GM18519 (cell line): Measurements from ENCODE around the gene MAPK8IP1.

Experiments
- ATAC-seq: cut with Tn5 transposase; IDR thresholded peaks from one replicate; pipeline ENCODE4 v1.9.1; 2021; ENCODE audit warnings: mild to moderate bottlenecking, moderate library complexity; ENCODE audit not compliant: unreplicated experiment, low FRiP score

Gene MAPK8IP1

DNA sequence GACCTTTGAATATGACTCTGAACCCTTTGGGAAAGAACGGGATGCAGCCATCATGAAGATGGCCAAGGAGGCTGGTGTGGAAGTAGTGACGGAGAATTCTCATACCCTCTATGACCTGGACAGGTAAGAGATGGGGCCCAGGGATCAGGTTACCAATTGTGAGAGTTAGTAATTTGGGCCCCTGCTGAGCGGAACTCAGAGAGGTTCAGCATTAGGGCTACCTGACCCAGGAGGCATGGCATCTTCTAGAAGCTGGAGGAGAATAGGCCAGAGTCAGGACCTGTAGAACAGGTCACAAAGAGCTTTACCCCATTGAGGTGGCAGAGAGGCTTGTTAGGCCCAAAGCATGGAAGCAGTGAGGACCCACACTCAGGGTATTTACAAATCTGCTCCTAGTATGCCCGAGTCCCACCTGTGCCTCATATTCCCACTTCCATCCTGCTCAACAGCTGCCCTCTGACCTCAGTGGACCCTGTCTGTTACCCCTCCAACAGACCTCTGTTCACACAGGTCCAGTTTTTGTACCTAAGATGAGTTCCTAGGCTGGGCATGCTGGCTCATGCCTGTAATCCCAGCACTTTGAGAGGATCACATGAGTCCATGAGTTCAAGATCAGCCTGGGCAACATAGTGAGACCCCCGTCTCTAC is 26.6 kb upstream of the MAPK8IP1 start:
- ATAC-seq = no peak

DNA sequence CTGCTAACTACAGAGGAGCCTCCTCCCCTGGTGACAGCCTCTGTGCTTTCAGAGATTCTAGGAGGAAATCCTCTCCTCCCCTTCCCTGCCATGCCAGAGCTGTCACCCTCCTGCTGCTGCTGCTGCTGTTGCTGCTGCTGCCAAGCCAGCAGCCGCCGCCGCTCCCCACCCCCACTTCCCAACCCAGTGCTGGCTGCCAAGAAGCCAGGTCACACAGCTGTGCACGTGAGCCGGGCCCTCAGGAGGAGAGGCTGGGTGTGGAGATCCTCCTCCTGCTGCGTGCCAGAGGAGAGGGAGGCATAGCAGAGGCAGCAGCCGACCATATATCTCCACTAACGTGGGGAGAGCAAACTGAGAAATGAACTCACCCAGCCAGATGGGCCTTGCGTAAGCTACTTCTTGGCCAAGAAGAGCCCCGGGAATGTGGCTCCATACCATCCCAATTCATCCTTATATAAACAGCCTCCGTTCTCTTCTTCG is 25.8 kb upstream of the MAPK8IP1 start:
- ATAC-seq = no peak

DNA sequence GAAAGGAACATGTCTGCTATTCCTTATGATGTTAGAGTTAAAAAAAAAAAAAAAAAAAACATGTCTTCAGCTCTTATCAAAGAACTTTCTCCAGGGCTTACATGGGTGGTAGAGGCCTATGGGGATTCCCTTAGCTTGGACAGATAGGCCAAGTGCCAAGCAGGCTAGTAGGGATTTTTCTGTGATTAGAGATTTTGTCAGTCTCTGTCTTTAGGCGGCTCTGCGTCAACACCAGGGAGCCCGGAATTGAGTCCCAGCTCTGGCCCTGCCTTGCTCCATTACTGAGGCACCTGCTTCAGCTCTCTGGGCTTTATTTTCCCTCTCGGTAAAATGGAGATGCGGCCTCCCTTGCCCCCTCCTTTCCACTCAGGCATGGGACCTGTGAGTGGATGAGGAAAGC is 25.1 kb upstream of the MAPK8IP1 start:
- ATAC-seq = no peak

DNA sequence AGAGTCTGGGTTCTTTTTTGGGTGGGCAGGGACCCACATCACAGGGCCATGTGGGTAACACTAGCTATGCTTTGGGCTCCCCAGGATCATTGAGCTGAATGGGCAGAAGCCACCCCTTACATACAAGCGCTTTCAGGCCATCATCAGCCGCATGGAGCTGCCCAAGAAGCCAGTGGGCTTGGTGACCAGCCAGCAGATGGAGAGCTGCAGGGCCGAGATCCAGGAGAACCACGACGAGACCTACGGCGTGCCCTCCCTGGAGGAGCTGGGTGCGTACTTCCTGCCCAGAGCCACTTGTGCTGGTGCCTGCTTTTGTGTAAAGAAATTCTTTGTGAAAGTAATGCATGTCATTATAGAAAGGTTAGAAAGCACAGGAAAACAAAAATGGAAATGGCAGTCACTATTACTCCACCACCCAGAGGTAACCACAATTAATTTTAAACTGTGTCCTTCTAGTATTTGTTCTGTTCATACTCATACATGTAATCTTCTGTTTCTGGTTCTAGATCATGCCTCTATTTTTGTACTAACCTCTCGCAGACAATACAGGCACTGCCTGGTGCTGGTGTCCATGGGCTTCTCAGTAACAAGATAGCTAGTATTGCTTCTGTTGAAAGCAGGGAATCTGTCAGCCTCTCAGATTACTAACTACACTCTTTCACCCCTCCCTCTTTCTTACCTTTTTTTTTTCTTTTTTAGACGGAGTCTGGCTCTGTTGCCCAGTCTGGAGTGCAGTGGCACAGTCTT is 24.5 kb upstream of the MAPK8IP1 start:
- no peak for ATAC-seq

DNA sequence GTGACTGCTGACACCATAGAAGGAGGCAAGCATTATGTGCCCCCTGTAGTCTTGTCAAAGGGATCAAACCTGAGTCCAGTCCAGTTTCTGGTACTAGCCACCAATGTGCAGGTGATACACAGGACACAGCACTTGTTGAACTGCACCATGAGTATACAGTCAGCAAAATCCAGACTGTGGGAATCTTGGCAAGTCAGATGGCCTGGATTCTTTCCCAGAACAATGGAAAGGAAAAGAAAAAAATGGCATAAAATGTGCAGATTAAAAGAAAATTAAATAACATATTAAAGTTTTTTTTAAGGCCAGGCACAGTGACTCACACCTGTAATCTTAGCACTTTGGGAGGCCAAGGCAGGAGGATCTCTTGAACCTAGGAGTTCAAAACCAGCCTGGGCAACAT is 21.4 kb upstream of the MAPK8IP1 start:
- ATAC-seq = no peak

DNA sequence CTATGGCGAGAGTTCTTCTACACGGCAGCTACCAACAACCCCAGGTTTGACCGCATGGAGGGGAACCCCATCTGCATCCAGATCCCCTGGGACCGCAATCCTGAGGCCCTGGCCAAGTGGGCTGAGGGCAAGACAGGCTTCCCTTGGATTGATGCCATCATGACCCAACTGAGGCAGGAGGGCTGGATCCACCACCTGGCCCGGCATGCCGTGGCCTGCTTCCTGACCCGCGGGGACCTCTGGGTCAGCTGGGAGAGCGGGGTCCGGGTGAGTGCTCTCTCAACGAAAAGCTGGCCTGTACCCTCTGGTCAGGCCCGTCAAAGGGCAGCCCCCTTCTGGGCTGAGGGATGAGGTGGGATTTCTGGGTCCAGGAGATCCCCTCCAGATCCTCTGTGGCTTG is 15.9 kb upstream of the MAPK8IP1 start:
- no peak for ATAC-seq

DNA sequence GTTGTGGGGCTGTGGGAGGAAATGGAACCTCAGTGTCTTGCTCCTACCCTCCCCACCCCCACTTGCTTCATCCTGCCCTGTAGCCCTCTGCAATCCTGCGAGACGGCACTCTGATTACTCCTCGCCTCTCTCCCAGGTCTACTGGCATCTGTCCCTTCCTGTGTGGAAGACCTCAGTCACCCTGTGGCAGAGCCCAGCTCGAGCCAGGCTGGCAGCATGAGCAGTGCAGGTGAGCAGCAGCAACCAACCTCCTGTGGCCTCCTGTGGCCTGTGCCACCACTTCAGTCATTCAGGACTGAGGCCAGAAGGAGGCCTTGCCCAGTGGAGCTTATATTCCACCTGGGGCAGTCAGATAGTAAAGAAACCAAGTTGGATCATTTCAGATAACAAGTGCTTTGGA is 14.7 kb upstream of the MAPK8IP1 start:
- ATAC-seq = no peak

DNA sequence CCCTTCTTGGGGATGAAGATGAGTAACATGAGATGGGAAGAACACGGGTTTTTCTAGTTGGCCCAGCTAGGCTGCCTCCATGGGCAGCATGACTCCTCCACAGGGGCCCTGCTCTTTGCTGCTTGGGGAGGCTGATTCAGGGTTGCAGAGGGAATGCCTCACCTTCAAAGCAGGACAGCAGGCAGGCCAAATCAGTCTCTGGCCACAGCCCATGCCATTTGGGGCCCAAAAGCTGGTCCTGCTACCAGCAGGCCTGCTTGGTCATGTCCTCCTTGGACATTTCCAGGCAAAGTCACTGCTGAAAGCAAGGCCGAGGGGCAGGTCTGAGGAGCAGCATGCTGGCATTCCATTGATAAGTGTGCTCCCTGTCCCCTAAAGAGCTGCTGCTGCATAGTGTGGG is 13.8 kb upstream of the MAPK8IP1 start:
- no peak for ATAC-seq

DNA sequence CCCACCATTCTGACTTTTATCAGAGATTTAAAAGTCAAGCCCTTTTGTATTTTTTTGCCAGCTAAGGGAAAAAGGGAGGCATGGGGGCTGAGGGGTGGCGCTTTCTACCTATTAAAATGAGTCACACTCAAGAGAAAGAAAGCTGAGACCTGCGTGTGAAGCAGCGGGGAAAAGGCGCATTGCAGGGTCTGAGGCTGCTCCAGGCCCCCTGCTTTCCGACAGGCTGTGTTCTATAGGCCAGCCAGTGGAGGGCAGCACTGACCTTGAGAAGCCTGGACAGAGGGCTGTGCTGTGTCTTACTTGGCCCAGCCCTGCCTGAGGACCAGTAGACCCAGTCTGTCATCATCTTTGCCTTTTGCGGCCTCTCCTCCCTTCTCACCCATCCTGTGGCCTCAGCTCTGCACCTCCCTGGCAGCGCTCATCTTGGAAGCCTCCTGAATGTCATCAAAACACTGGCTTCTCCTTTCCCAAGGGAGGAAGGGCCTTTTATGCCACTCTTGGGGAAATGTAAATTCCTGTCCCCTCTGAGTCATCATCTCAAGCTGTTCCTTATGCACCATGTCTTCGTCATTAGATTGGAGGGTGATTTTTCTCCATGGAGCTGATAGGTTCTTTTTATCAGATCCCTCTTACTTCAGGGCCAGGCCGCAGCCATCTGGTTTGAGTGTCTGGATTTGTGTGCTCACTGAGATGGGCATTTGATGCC is 12.6 kb upstream of the MAPK8IP1 start:
- ATAC-seq = no peak

DNA sequence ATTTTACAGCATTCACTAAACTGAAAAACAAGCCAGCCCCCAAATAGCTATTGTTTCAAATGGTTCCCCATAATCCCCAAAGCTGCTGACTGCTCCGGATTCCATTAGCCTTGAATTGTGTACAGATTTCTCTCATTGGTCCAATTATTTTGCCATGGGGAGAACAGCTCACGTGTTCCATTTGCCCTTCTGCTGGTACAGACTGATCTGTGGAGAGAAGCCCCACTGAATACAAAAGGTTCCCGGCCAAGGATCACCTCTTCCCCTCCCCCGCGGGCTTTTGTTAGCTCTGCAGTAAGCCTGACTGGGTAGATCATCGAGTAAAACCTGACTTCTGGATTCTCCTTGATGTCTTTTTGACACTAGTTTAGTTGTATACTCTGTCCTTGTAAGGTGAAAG is 9.1 kb upstream of the MAPK8IP1 start:
- no peak for ATAC-seq

DNA sequence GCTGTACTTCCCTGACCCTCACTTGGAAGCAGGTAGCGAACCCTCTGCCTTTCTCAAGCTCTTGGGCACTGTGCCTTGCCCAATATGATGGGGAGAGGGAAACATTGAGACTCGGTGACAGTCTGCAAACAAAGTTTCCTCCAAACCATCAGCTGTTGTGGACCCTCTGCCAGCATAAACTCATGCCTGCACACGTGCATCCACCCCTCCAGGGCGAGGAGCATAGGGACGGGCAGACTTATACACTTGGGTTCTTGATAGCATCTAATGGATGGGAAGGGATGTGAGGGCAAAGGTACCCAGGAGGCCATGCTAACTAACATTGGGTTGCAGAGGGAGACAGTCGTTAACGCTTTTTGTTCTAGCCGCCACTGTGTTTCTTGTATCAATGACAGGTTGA is 8.2 kb upstream of the MAPK8IP1 start:
- no peak for ATAC-seq

DNA sequence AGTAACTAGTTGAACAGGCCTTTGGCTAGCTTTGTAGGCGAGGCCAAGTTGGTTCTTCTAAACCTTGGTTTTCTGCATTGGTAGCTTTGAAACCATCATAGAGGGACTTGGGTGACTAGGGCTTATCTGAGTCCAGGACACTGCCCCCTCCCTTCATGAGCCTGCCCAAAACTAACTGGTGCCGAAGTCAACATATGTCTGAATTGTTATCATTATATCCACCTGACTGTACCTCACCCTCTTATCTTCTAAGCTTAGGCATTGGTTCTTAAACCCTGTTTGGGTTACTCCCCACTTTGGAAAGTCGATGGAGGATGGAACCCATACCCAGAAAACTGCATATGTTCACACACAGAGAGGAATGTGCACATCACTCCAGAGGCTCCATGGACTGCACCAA is 7.6 kb upstream of the MAPK8IP1 start:
- no peak for ATAC-seq

DNA sequence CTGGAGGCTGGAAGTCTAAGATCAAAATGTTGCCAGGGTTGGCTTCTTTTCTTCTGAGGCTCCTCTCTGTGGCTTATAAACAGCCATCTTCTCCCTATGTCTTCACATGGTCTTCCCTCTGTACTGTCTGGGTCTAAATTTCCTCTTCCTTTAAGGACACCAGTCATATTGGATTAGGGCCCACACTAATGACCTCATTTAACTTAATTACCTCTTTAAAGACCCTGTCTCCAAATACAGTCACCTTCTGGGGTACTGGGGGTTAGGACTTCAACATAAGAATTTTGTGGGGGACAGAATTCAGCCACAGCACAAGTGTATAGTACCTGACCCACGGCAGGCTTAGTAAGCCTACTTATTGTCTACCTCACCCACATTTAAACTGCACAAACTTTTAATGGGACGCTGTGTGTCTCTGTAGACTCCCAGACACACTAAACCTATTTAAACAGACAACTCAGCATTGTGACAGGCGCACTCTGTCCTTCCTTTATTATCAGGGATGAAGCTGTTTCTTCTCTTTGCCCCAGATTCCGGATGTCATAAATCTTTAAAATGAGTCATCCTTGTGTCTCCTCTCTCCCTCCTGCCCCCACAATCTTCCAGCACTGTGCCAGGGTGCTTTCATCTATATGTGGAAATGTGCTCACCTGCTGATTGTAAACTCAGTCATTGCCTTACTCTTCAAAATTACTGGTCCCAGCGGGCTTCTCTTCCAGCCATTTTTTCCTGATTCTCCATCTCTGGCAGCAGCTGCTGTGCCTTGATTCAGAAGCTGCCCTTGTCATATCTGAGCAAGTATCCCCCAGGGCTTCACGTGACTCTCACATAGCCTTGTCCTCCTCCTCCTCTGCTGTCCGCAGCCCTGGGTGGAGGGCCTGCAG is 5.4 kb upstream of the MAPK8IP1 start:
- no peak for ATAC-seq

DNA sequence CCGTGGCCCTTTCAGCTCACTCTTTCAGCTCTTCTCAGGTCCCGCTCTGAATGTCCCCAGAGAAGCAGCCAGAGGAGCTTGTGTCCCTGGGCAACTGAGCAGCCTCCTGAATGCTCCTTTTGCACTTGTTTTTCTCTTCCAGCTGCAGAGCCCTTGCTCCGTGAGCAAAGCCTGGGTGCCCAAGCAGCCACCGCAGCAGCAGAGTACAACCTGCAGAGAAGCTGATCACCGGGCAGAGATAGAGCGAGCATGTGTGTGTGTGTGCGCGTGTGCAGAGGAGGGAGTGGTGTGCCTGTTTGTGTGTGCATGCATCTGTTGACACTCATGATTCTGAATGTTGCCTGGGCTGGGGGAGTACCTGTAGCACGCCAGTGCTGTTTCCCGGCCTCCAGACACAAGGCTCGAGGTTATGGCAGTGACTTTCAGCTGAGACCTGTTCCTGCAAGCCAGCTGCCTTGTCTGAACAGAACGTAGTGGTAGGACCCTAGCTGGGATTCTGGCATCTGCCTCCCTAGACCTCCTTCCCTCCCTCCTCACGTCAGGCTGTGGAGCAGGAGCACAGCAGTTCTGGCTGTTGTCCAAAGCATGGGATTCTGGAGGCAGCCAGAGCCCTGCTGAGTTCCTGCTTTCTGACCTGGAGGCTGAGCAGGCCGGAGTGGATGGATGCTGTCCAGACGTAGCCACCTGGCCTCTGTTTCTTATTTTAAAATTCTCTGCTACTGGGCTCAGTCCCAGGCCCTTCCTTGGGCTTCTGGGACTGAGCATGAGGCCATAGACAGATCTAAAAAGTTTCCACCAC is 4.5 kb upstream of the MAPK8IP1 start:
- no peak for ATAC-seq

DNA sequence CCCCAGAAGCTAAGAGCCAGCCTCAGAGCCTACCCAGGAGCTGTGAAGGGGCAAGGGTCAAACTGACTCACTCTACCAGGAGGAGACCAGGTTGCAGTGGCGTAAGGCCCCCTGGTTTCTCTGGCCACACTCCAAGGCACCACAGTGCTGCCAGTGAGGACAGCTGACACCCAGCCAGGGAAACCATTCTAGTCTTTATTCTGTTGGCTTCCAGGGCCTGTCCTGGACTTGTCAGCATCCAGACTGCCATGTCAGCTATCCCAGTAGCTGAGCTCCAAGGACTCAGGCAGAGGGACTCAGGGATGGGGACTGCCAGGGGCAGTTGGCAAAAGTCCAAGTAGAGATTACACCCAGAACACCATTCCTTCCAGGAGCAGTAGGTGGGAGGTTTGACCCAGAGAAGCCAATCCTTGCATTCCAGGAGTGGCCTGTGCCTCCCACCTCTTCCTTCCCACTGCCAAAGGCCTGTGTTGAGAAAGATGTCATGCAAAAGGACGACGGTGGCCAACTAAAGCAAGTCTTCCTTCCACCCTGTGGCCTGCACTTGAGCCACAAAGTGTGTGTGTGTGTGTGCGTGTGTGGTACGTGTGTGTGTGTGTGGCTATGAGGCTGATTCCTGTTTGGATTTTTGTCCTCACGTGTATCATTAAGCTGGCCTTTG is 3.6 kb upstream of the MAPK8IP1 start:
- ATAC-seq = no peak

DNA sequence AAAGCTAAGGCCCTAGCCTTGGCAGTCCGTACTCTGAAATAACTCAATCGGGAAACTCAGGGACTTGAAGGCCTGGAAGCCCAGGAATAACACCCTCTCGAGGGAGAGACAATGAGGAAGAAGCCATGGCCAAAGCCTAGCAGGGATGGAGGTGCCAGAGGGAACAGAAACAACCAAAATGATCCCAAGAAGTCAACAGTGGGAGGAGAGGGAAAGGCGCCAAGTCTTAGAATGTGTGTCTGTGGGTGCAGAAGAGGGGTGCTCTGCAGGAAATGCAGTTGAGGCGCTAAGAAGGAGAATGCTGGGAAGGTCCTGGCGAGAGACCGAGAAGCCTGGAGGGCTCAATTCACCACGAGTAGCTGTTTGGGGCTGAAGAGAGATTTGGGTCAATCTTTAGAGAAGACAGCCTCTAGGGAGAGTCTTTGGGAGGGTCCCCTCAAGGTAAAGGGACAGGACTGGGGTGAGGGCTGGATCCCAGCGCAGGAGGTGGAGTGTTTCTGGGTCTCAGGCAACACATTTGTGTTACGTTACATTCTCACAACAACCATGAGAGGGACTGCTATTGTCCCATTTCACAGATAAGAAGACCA is 760 bp upstream of the MAPK8IP1 start:
- ATAC-seq = no peak

DNA sequence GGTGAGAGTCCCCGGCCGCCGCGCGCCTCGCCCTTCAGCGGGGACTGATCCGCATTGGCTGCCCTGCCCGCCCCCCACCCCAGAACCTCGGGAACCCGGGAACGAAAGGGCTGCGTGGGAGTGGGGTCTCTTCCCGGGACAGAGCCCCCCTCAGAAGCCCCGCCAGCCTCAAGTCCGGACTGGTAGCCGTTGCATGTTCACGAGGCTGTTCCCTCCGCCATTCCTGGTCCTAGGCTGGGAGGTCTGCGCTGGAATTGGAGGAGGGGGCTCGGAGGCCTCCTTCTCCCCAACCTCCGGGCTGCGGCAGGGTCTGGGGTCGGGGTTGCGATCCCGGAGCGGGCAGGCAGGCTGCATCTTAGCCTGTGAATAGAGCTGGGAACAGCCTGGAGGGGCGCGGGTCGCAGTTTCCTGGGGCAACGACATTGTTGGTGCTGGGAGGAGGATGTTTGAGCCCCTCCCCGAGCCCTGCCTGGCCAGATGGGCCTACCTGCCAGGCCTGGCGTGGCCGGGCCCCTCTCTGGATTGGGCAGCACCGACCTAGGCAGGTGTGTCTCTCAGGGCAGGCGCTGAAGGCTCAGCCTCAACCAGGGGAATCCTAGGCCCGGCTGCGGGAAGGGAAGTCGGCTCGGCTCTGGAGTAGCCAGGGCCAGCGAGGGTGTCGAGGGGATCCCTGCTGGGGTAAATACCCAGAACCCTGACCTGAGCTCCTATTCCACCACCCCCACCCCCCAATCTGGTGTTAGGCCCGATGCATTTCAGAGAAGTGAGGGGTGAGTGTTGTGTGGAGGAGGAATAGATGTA is 670 bp downstream of the MAPK8IP1 start:
- no peak for ATAC-seq

DNA sequence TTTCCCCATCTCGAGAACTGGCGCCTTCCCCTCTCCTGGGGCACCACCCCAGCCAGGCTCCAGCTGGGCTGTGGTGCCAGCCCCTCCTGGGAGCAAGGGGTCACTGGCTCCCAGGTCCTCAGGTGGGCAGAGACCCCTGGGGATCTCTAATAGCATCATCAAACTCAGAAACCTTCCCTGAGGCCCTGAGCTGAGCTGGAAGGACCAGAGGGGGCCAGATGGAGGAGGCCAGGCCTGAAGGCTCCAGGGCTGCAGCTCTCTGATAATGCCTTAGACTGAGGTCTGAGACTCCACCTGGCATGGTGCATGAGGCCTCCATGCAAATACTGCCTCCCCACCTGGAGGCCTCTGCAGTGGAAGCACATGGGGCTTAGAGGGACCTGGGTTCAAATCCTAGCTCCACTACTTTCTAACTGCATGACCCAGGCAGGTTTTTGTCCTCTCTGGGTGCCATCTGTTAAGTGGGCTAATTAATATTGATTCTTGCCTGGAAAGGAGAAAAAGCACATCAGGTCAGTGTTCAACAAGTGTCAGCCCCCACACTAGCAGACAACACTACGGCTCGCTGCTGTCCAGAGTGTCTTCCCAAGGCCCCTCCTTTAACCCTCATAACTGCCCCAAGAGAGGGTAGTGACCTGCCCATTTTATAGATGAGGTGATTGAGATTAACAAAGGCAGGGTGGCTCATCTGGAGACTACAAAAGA is 1.5 kb downstream of the MAPK8IP1 start:
- ATAC-seq = no peak
